ENCODE measurements around the gene RNASET2. TPM values are rescaled to one million over a fixed set of nuclear protein-coding genes. Genes with fewer than 3 reads are reported as not detected.
"Not testable (repeated sequence)": the region's sequence is repeated elsewhere in the genome, so short reads cannot be mapped to it uniquely, and the experiment has no call there.

The RNASET2 gene
- total and polyA plus RNA-seq, 2 donors (not counting 1 experiment from before 2014, with no cell fraction given), result 12.9 to 18.0 TPM

GRCh38 chr6:166921570-166921969, 34.8 kb downstream of the RNASET2 start:
- TF ChIP-seq CTCF (conservative IDR thresholded peaks at IDR 0.05 in 1 of 2, IDR thresholded peaks at IDR 0.05 in 1 of 2; ENCODE audit: low read depth in 1 of 2, low read length in 2 of 2) (no peak), EZH2 (IDR thresholded peaks at IDR 0.05; ENCODE audit: low read length, missing control alignments) (no peak)
- Histone ChIP-seq H3K4me3 (replicated peaks in 1 of 4; ENCODE audit: control extremely low read depth in 1 of 4, insufficient read depth in 1 of 4, low read depth in 3 of 4, low read length in 4 of 4) (no peak overlapping the region), H3K27me3 (ENCODE audit: control insufficient read depth, insufficient read depth, low read length) (no peaks in the 10 kb centered on the region), H3K9me3 (ENCODE audit: control insufficient read depth, insufficient read depth, low read depth, low read length) (no peaks in the 10 kb centered on the region), H3K4me2 (ENCODE audit: extremely low read depth, insufficient read depth, low read length) (no peak overlapping the region), H3K4me1 (ENCODE audit: control insufficient read depth, extremely low read depth, insufficient read depth, low read length) (no peaks in the 10 kb centered on the region), H2AFZ (ENCODE audit: low read length) (no peak overlapping the region), H3K27ac (ENCODE audit: insufficient read depth, low read length) (no peak overlapping the region), H3K79me2 (ENCODE audit: control insufficient read depth, insufficient read depth, low read length) (no peaks in the 10 kb centered on the region), H3K9ac (ENCODE audit: insufficient read depth, low read length) (no peak overlapping the region), H3K36me3 (ENCODE audit: control insufficient read depth, insufficient read depth, low read length) (no peaks in the 10 kb centered on the region), H4K20me1 (ENCODE audit: control insufficient read depth, extremely low read depth, insufficient read depth, low read length) (no peaks in the 10 kb centered on the region)
- DNase-seq (ENCODE audit: low read depth in 2 of 2), result no peak

- no peak for TF ChIP-seq CTCF (conservative IDR thresholded peaks at IDR 0.05 in 1 of 2, IDR thresholded peaks at IDR 0.05 in 1 of 2; ENCODE audit: low read depth in 1 of 2, low read length in 2 of 2)
- TF ChIP-seq EZH2 (IDR thresholded peaks at IDR 0.05; ENCODE audit: low read length, missing control alignments), result no peak
- Histone ChIP-seq H3K4me2 (ENCODE audit: extremely low read depth, insufficient read depth, low read length) (no peak overlapping the region), H3K36me3 (ENCODE audit: control insufficient read depth, insufficient read depth, low read length) (no peaks in the 10 kb centered on the region), H2AFZ (ENCODE audit: low read length) (no peak overlapping the region), H3K4me3 (replicated peaks in 1 of 4; ENCODE audit: control extremely low read depth in 1 of 4, insufficient read depth in 1 of 4, low read depth in 3 of 4, low read length in 4 of 4) (no peak overlapping the region), H3K27ac (ENCODE audit: insufficient read depth, low read length) (no peak overlapping the region), H3K4me1 (ENCODE audit: control insufficient read depth, extremely low read depth, insufficient read depth, low read length) (no peaks in the 10 kb centered on the region), H4K20me1 (ENCODE audit: control insufficient read depth, extremely low read depth, insufficient read depth, low read length) (no peaks in the 10 kb centered on the region), H3K9ac (ENCODE audit: insufficient read depth, low read length) (no peak overlapping the region), H3K79me2 (ENCODE audit: control insufficient read depth, insufficient read depth, low read length) (no peaks in the 10 kb centered on the region), H3K27me3 (ENCODE audit: control insufficient read depth, insufficient read depth, low read length) (no peaks in the 10 kb centered on the region), H3K9me3 (ENCODE audit: control insufficient read depth, insufficient read depth, low read depth, low read length) (no peaks in the 10 kb centered on the region)
- no peak for DNase-seq (ENCODE audit: low read depth in 2 of 2)
These were observed 39.5 kb downstream of the RNASET2 start for GRCh38 chr6:166916824-166917223.

DNA sequence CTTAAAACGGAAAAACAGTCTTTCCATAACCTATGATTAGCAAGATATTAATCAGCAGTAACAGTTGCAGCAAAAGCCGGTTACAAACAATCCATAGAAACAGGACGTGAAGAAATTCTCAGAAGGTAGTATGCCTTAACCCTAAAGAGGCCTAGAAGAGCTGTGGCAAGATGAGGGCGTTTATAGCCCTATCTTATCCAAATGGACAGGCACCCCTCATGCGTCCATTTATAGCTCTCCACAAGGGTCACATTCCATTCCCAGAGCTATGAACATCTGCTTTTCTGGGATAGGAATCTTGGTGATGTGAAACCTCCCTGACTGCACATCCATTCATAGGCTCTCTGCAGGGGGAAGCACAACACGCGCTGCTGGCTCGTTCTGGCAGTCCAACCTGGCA, 40.9 kb downstream of the RNASET2 start:
- not testable (repeated sequence) for H3K9me3 ChIP-seq (ENCODE audit: control insufficient read depth, insufficient read depth, low read depth, low read length); H3K4me1 ChIP-seq (ENCODE audit: control insufficient read depth, extremely low read depth, insufficient read depth, low read length); H3K36me3 ChIP-seq (ENCODE audit: control insufficient read depth, insufficient read depth, low read length); H3K79me2 ChIP-seq (ENCODE audit: control insufficient read depth, insufficient read depth, low read length); H2AFZ ChIP-seq (ENCODE audit: low read length); H3K9ac ChIP-seq (ENCODE audit: insufficient read depth, low read length); H3K27me3 ChIP-seq (ENCODE audit: control insufficient read depth, insufficient read depth, low read length); H3K27ac ChIP-seq (ENCODE audit: insufficient read depth, low read length); H4K20me1 ChIP-seq (ENCODE audit: control insufficient read depth, extremely low read depth, insufficient read depth, low read length); H3K4me3 ChIP-seq (replicated peaks in 1 of 4; ENCODE audit: control extremely low read depth in 1 of 4, insufficient read depth in 1 of 4, low read depth in 3 of 4, low read length in 4 of 4); H3K4me2 ChIP-seq (ENCODE audit: extremely low read depth, insufficient read depth, low read length); DNase-seq (ENCODE audit: low read depth in 2 of 2)

DNA sequence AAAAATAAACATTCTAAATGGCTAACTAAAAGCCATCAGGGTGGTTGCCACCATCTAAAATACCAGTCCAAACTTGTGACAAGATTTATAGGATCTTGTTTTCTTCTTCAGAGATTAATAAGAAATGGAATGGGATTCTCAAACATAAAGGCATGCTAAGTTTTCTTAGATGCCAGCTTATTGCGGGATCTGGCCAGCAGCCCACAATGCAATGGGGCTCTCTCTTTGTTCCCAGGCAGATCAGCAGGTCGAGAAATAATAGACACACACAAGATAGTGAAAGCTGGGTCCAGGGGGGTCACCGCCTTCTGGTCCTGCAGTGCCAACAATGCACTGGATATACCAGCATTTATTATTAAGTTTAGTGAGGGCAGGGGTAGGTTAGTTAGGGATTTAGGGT, 41.4 kb downstream of the RNASET2 start:
- not testable (repeated sequence) for H3K9me3 ChIP-seq (ENCODE audit: control insufficient read depth, insufficient read depth, low read depth, low read length); H3K27ac ChIP-seq (ENCODE audit: insufficient read depth, low read length); H3K36me3 ChIP-seq (ENCODE audit: control insufficient read depth, insufficient read depth, low read length); H2AFZ ChIP-seq (ENCODE audit: low read length); H4K20me1 ChIP-seq (ENCODE audit: control insufficient read depth, extremely low read depth, insufficient read depth, low read length); H3K4me2 ChIP-seq (ENCODE audit: extremely low read depth, insufficient read depth, low read length); H3K4me3 ChIP-seq (replicated peaks in 1 of 4; ENCODE audit: control extremely low read depth in 1 of 4, insufficient read depth in 1 of 4, low read depth in 3 of 4, low read length in 4 of 4); H3K4me1 ChIP-seq (ENCODE audit: control insufficient read depth, extremely low read depth, insufficient read depth, low read length); H3K9ac ChIP-seq (ENCODE audit: insufficient read depth, low read length); H3K27me3 ChIP-seq (ENCODE audit: control insufficient read depth, insufficient read depth, low read length); H3K79me2 ChIP-seq (ENCODE audit: control insufficient read depth, insufficient read depth, low read length); DNase-seq (ENCODE audit: low read depth in 2 of 2)
